ENCODE measurements around the gene IGSF8. TPM values are rescaled to one million over a fixed set of nuclear protein-coding genes. Genes with fewer than 3 reads are reported as not detected.

IGSF8 gene
- total RNA-seq, 1 experiment from 2014 or later: 101 TPM

GRCh38 chr1:160082926-160083325 is 15.5 kb downstream of the IGSF8 start:
- no peak for ATAC-seq
- H3K27me3 Mint-ChIP-seq (ENCODE audit: low read depth): peaks cover 76% of the 10 kb centered on the region
- no peaks in the 10 kb centered on the region for H3K9me3 Mint-ChIP-seq
- H3K27ac Mint-ChIP-seq: no peak overlapping the region
- H3K4me1 Mint-ChIP-seq: peaks cover 16% of the 10 kb centered on the region
- H3K36me3 Mint-ChIP-seq: no peaks in the 10 kb centered on the region
- TF ChIP-seq JUN (CRISPR knock-in tag; IDR thresholded peaks at IDR 0.05) (no peak), HMGA2 (CRISPR knock-in tag; IDR thresholded peaks at IDR 0.05) (no peak), E2F1 (CRISPR knock-in tag; IDR thresholded peaks at IDR 0.05) (no peak), MYBL2 (CRISPR knock-in tag; IDR thresholded peaks at IDR 0.05) (no peak), IRF1 (CRISPR knock-in tag; IDR thresholded peaks at IDR 0.05) (no peak), TEAD4 (CRISPR knock-in tag; IDR thresholded peaks at IDR 0.05) (no peak), ZNF138 (CRISPR knock-in tag; conservative IDR thresholded peaks at IDR 0.05) (no peak), SMAD3 (CRISPR knock-in tag; IDR thresholded peaks at IDR 0.05; ENCODE audit: borderline replicate concordance) (no peak), ARID4B (CRISPR knock-in tag; IDR thresholded peaks at IDR 0.05; ENCODE audit: borderline replicate concordance) (no peak), JAZF1 (CRISPR knock-in tag; IDR thresholded peaks at IDR 0.05) (no peak), TP53 (CRISPR knock-in tag; IDR thresholded peaks at IDR 0.05) (no peak), AR (CRISPR knock-in tag; IDR thresholded peaks at IDR 0.05) (no peak), CBFB (CRISPR knock-in tag; IDR thresholded peaks at IDR 0.05; ENCODE audit: low read depth) (no peak), FOXP4 (CRISPR knock-in tag; IDR thresholded peaks at IDR 0.05) (no peak), RORB (CRISPR knock-in tag; IDR thresholded peaks at IDR 0.05) (no peak), AFF4 (CRISPR knock-in tag; IDR thresholded peaks at IDR 0.05; ENCODE audit: borderline replicate concordance) (no peak)
- DNase-seq (ENCODE audit: low spot score): no peak
- ChIA-PET CTCF (interaction anchor here (0.7 to 29.5 kb wide), 5 partner anchors 9 to 33 kb away, joined by 4 to 978 read pairs (median 18); partner anchors contain the start of genes IGSF8 and KCNJ10), POLR2A (no interaction called here)
- peak overlapping the region; percentile 56 for H3K4me3 Mint-ChIP-seq

Data from WTC11 (cell line).